Measurements from ENCODE around the gene PTPRG.

GRCh38 chr3:61591300-61591699 lies 29.9 kb downstream of the PTPRG start:
- TF ChIP-seq POLR2A (IDR thresholded peaks at IDR 0.05; ENCODE audit: low read length) (no peak), GATA1 (IDR thresholded peaks at IDR 0.05; ENCODE audit: low read depth, low read length) (no peak)
